Kidney (tissue), 14 donors: Measurements from ENCODE around the gene SP8. TPM values are rescaled to one million over a fixed set of nuclear protein-coding genes. Genes with fewer than 3 reads are reported as not detected.
A peak's percentile ranks its signal among the peaks of the same experiment; 100 is the strongest.

Experiments
- DNase-seq, 5 donors: peaks; one replicate each; pipeline ENCODE4 v3.0.0-alpha.2; 2013 to 2020
- FAIRE-seq: peaks from 2 replicates; lab custom pipeline; 2012; peaks lifted over from hg19 to GRCh38; lab: Jason Lieb, UNC
- H3K27ac ChIP-seq, 2 donors: one replicate each; pipeline ENCODE4 v1.7.0; 2013; ENCODE audit warnings: low read depth in 2 of 2, low read length in 2 of 2, inconsistent platforms in 1 of 2
- H3K27me3 ChIP-seq: one replicate; pipeline ENCODE4 v1.7.1; 2013; ENCODE audit warnings: low read length, inconsistent platforms; ENCODE audit not compliant: control insufficient read depth, insufficient read depth
- H3K36me3 ChIP-seq, 3 donors: one replicate each; pipeline versions ENCODE4 v1.7.0 to v1.7.1; 2013; ENCODE audit warnings: low read length in 3 of 3, control low read depth in 1 of 3, inconsistent platforms in 1 of 3; ENCODE audit not compliant: insufficient read depth in 3 of 3, control insufficient read depth in 2 of 3
- H3K4me1 ChIP-seq, 3 donors: one replicate each; pipeline versions ENCODE4 v1.7.0 to v1.7.1; 2013; ENCODE audit warnings: low read length in 3 of 3, inconsistent platforms in 1 of 3, low read depth in 1 of 3; ENCODE audit not compliant: control insufficient read depth in 2 of 3, insufficient read depth in 2 of 3
- H3K4me3 ChIP-seq, 3 donors: one replicate each; pipeline versions ENCODE4 v1.7.0 to v1.8.1; 2013; ENCODE audit warnings: low read length in 3 of 3, control low read depth in 1 of 3, inconsistent platforms in 1 of 3
- H3K9ac ChIP-seq, 3 donors: one replicate each; pipeline versions ENCODE4 v1.7.0 to v1.7.1; 2013; ENCODE audit warnings: low read length in 3 of 3, control low read depth in 1 of 3, inconsistent platforms in 1 of 3
- H3K9me3 ChIP-seq, 3 donors: one replicate each; pipeline versions ENCODE4 v1.7.0 to v1.7.1; 2013; ENCODE audit warnings: low read length in 3 of 3, control low read depth in 1 of 3, inconsistent platforms in 1 of 3; ENCODE audit not compliant: control insufficient read depth in 2 of 3, insufficient read depth in 1 of 3
- intact Hi-C: fragments of 100-400 bp; cut with DNase I; formaldehyde crosslinking; loops from one replicate; pipeline ENCODE4 v1.11.1; 2022
- polyA plus RNA-seq: library from polyadenylated mRNA; stranded (reverse); fragments of 350-450 nt; fragmentation: Illumina TruSeq; extraction: RNeasy Lipid Tissue Mini Kit (QIAGEN cat#74804); gene quantifications from one replicate; pipeline ENCODE4 v1.2.3, GENCODE V29; 2014; ENCODE audit warnings: low read depth, low replicate concordance; ENCODE audit not compliant: insufficient read depth
- total RNA-seq: library from RNA; stranded (reverse); fragmentation: NEBNext Ultra II Directional; extraction: Animal tissue kit (Norgen Biotek cat#: 25700); gene quantifications from one replicate; pipeline ENCODE4 v1.2.1, GENCODE V29; 2021
- TF ChIP-seq, protein P1 (sequence below): IDR thresholded peaks from 3 replicates; pipeline ENCODE4 v1.5.1; 2012; ENCODE audit warnings: mild to moderate bottlenecking, moderate library complexity, borderline replicate concordance; ENCODE audit not compliant: insufficient read depth; ENCODE audit errors: extremely low read depth
- donor health status: control.
- donor health status: control.
- donor health status: control.
- donor health status: control.
- donor health status: control.
- donor health status: DM: yes; HTN: yes; CAD: no.
- donor health status: Normal renal cell carcinoma (clear cell type).

Gene SP8
- total and polyA plus RNA-seq, 2 donors from 2014 or later: not detected

DNA sequence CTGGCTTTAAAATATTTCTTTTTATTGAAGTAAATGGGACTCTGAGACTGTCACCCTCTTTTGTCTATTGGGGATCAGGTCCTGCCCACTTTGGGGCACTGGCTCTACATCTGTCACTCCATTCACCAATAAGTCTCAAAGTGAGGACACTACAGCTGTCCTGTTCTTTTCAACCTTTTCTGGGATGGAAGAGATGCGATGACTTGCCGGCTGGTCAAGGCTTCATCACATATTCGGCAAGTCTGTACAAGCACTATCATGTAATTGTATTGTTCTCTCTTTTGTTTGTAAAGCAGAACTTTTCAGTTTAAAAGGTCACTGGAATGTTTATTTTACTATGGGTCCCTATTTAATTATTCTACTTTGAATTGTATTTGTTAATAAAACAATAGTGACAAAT lies 17.7 kb upstream of the SP8 start:
- Histone ChIP-seq H3K4me3 (no peak overlapping the region), H3K9me3 (peaks cover 0 to 7% (median 4%) of the 10 kb centered on the region in 3 donors), H3K9ac (no peak overlapping the region), H3K27ac (no peak overlapping the region), H3K27me3 (peaks cover 14% of the 10 kb centered on the region), H3K4me1 (no peaks in the 10 kb centered on the region), H3K36me3 (no peaks in the 10 kb centered on the region)
- DNase-seq (no peak), FAIRE-seq (no peak)
- TF ChIP-seq, protein P1, sequence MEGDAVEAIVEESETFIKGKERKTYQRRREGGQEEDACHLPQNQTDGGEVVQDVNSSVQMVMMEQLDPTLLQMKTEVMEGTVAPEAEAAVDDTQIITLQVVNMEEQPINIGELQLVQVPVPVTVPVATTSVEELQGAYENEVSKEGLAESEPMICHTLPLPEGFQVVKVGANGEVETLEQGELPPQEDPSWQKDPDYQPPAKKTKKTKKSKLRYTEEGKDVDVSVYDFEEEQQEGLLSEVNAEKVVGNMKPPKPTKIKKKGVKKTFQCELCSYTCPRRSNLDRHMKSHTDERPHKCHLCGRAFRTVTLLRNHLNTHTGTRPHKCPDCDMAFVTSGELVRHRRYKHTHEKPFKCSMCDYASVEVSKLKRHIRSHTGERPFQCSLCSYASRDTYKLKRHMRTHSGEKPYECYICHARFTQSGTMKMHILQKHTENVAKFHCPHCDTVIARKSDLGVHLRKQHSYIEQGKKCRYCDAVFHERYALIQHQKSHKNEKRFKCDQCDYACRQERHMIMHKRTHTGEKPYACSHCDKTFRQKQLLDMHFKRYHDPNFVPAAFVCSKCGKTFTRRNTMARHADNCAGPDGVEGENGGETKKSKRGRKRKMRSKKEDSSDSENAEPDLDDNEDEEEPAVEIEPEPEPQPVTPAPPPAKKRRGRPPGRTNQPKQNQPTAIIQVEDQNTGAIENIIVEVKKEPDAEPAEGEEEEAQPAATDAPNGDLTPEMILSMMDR: no peak
- intact Hi-C loops: no loop called here

DNA sequence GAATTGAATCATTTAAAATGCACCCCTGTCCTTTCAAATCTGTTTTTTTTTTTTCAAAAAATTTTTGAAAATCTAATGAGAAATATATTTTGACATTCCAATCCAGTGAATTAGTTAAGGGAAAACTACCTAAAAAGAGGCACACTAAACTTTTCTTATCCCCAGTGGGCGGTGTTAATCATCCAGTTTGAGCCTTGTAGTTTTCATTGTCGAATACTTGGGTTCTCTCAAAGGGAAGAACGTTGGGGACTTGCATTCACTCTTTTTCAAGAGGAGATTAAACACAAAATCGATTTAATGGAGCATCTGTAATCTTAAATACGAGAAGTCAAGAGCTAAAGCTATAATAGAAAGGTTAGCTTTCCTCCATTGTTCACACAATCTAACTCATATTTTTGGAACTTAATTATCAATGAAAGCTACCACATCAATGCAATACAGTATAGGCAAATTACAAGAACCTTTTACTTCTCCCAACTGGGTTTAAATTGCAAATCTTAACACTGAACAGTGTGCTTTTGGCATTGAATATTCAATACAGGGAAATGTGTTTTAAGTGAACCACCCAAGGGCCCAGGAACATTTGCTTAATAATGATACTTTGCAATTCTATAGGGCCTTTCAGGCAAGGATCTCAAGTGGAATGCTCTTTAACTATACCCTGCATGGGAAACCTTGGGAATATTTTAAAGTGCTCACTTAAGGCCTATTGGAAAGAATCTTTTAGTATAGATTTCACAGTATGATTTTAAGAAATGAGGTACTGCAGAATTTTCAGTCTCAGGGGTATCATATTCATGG lies 13.1 kb upstream of the SP8 start:
- FAIRE-seq (no peak), DNase-seq (peak in 1 of 5 donors; percentile 8)
- Histone ChIP-seq H3K27ac (no peak overlapping the region), H3K4me1 (peaks cover 0 to 10% (median 6%) of the 10 kb centered on the region in 3 donors), H3K9me3 (no peaks in the 10 kb centered on the region), H3K9ac (no peak overlapping the region), H3K36me3 (no peaks in the 10 kb centered on the region), H3K4me3 (no peak overlapping the region), H3K27me3 (peaks cover 51% of the 10 kb centered on the region)
- intact Hi-C loops: no loop called here
- TF ChIP-seq, protein P1: no peak

DNA sequence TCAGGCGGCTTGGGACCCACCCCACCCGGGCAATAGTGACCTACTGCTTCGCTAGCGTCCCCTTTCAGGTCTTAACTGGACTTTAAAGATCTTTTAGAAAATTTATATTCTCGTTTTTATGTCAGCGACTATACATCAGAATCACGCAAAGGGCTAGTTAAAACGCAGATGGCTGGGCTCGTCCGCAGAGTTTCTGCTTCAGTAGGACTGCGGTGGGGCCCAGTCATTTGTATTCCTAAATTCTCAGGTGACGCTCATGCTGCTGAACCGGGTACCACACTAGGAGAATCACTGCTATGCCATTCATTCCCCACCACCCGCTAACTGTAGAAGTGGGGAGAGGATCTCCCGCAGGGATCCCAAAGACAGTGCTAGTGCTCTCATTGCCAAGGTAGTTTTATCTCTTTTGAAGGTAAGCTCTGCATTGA lies 12.0 kb upstream of the SP8 start:
- no peak for FAIRE-seq

More for the DNA sequence above, 12.0 kb upstream of the SP8 start:
- DNase-seq: peak in 2 of 5 donors; percentile 11 to 45
- Histone ChIP-seq H3K4me3 (no peak overlapping the region), H3K9ac (no peak overlapping the region), H3K4me1 (peaks cover 0 to 10% (median 6%) of the 10 kb centered on the region in 3 donors), H3K27me3 (peaks cover 62% of the 10 kb centered on the region), H3K27ac (no peak overlapping the region), H3K36me3 (no peaks in the 10 kb centered on the region), H3K9me3 (no peaks in the 10 kb centered on the region)
- TF ChIP-seq, protein P1: no peak
- intact Hi-C loops: no loop called here
